Upper lobe of right lung (tissue), 1 donor: ENCODE results near the gene ZNF511. TPM values are rescaled to one million over a fixed set of nuclear protein-coding genes. Genes with fewer than 3 reads are reported as not detected.

Source experiments
- ATAC-seq: fragments of 200-7000 bp; cut with Tn5 transposase; one replicate; pipeline ENCODE4 v1.9.1; 2020; ENCODE audit warnings: mild to moderate bottlenecking, moderate library complexity
- DNase-seq: peaks from one replicate; pipeline ENCODE4 v3.0.0-alpha.2; 2020
- H3K27ac ChIP-seq: fragments of 200-600 bp; one replicate; pipeline ENCODE4 v1.8.0; 2022
- H3K27me3 ChIP-seq: fragments of 200-600 bp; one replicate; pipeline ENCODE4 v1.8.0; 2022; ENCODE audit warnings: mild to moderate bottlenecking
- H3K36me3 ChIP-seq: fragments of 200-600 bp; one replicate; pipeline ENCODE4 v1.8.0; 2022
- H3K4me1 ChIP-seq: fragments of 200-600 bp; one replicate; pipeline ENCODE4 v1.8.0; 2022
- H3K4me3 ChIP-seq: fragments of 200-600 bp; one replicate; pipeline ENCODE4 v1.8.0; 2022; ENCODE audit warnings: mild to moderate bottlenecking
- H3K9me3 ChIP-seq: fragments of 200-600 bp; one replicate; pipeline ENCODE4 v1.8.0; 2022
- CTCF ChIP-seq: fragments of 200-600 bp; IDR thresholded peaks from one replicate; pipeline ENCODE4 v1.8.0; 2022; ENCODE audit warnings: antibody characterized with exemption
- intact Hi-C: fragments of 100-400 bp; cut with DNase I; formaldehyde crosslinking; loops from one replicate; pipeline ENCODE4 v1.11.0; 2022
- total RNA-seq: library from RNA; stranded (reverse); fragmentation: NEBNext Ultra II Directional; extraction: Animal tissue kit (Norgen Biotek cat#: 25700); gene quantifications from one replicate; pipeline ENCODE4 v1.2.1, GENCODE V29; 2021
- donor health status: DM: no; HTN: yes; CAD: no; lungs with severe emphysema.

ZNF511 gene
- total RNA-seq, 1 donor from 2014 or later = 42.8 TPM

DNA sequence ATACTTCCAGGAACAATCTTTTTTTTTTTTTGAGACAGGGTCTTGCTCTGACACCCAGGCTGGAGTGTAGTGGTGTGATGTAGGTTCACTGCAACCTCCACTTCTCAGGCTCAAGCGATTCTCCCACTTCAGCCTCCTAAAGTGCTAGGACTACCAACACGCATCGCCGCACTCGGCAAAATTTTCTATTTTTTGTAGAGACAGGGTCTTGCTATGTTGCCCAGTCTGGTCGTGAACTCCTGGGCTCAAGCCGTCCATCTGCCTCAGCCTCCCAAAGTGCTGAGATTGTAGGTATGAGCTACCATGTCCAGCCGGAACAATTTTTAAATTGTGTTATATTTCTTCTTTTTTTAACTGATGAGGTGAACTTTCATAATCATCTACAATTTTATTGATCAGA is 2.1 kb downstream of the ZNF511 start:
- DNase-seq (no peak), ATAC-seq (no peak)
- H3K36me3 ChIP-seq = peaks cover 26% of the 10 kb centered on the region
- no peak overlapping the region for H3K27ac ChIP-seq
- H3K4me1 ChIP-seq = peaks cover 26% of the 10 kb centered on the region
- no peaks in the 10 kb centered on the region for H3K27me3 ChIP-seq
- no peak overlapping the region for H3K4me3 ChIP-seq
- no peaks in the 10 kb centered on the region for H3K9me3 ChIP-seq
- no peak for TF ChIP-seq CTCF
- intact Hi-C loops = no loop called here

DNA sequence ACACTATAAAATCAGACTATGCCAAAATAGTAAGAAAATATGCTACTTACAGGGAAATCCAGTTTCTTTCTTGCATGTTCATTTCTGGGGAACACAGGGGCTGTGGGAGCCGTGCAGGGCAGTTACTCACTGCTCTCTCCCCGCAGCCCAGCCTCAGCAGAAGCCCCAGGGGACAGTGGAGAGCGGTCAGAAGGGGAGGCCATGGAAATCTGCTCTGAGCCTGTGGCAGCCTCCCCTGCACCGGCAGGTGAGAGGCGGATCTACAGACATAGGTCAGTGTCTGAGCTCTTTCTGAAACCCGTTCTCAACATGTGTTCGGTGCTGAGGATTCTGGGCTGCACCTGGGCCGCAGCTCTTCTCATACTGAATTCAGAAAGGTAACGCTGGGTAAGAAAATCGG is 2.9 kb downstream of the ZNF511 start:
- Histone ChIP-seq H3K27me3 (no peaks in the 10 kb centered on the region), H3K4me1 (peaks cover 21% of the 10 kb centered on the region), H3K27ac (no peak overlapping the region), H3K4me3 (no peak overlapping the region), H3K36me3 (peaks cover 26% of the 10 kb centered on the region), H3K9me3 (no peaks in the 10 kb centered on the region)
- ATAC-seq (no peak), DNase-seq (no peak)
- intact Hi-C loops = no loop called here
- no peak for TF ChIP-seq CTCF

GRCh38 chr10:133312016-133312768 is 3.5 kb downstream of the ZNF511 start:
- H3K4me1 ChIP-seq = peaks cover 15% of the 10 kb centered on the region
- ATAC-seq (no peak), DNase-seq (peak; percentile 65)
- no peaks in the 10 kb centered on the region for H3K9me3 ChIP-seq
- peaks cover 26% of the 10 kb centered on the region for H3K36me3 ChIP-seq
- no peaks in the 10 kb centered on the region for H3K27me3 ChIP-seq
- TF ChIP-seq CTCF = no peak
- no peak overlapping the region for H3K27ac ChIP-seq
- H3K4me3 ChIP-seq = no peak overlapping the region
- intact Hi-C loops = no loop called here

- Histone ChIP-seq H3K27ac (no peak overlapping the region), H3K4me1 (peaks cover 9% of the 10 kb centered on the region), H3K9me3 (no peaks in the 10 kb centered on the region), H3K4me3 (no peak overlapping the region), H3K27me3 (no peaks in the 10 kb centered on the region), H3K36me3 (peaks cover 26% of the 10 kb centered on the region)
- ATAC-seq (no peak), DNase-seq (no peak)
- no peak for TF ChIP-seq CTCF
- intact Hi-C loops = no loop called here
These were observed 4.0 kb downstream of the ZNF511 start for GRCh38 chr10:133312769-133313145.

GRCh38 chr10:133313192-133313591 is 4.5 kb downstream of the ZNF511 start:
- peaks cover 6% of the 10 kb centered on the region for H3K4me1 ChIP-seq
- no peak for TF ChIP-seq CTCF
- ATAC-seq (no peak), DNase-seq (no peak)
- intact Hi-C loops = no loop called here
- no peaks in the 10 kb centered on the region for H3K9me3 ChIP-seq
- H3K4me3 ChIP-seq = no peak overlapping the region
- H3K36me3 ChIP-seq = peaks cover 26% of the 10 kb centered on the region
- no peak overlapping the region for H3K27ac ChIP-seq
- H3K27me3 ChIP-seq = no peaks in the 10 kb centered on the region

DNA sequence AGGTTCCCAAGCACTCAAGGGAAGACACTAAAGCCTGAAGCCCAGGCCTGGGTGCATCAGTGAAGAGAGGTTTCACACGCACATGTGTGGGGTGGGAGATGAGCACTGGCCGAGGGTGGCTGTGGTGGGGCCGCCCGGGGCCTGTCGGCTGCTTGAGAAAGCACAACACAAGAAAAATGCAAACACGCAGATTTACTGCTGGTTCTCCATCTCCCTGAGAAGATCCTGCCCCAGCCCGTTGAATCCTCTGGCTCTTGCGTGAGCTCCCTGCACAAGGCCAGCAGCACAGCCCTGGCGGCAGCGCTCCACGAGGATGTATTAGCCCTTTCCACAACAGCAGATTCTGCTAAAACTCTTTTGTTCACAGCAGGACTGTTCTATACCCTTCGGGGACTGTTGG is 6.2 kb downstream of the ZNF511 start:
- no peak for DNase-seq
- intact Hi-C loops = no loop called here
- Histone ChIP-seq H3K36me3 (peaks cover 26% of the 10 kb centered on the region), H3K4me3 (no peak overlapping the region), H3K4me1 (peaks cover 3% of the 10 kb centered on the region), H3K9me3 (no peaks in the 10 kb centered on the region), H3K27me3 (peaks cover 11% of the 10 kb centered on the region), H3K27ac (no peak overlapping the region)
- no peak for TF ChIP-seq CTCF
- no peak for ATAC-seq
